SH-SY5Y (cell line): ENCODE measurements around the gene SYN1.

ENCODE experiments used
- GATA2 ChIP-seq: IDR thresholded peaks from 2 replicates; pipeline ENCODE4 v1.6.1; 2011; ENCODE audit warnings: mild to moderate bottlenecking, low read depth, low read length
- GATA3 ChIP-seq: IDR thresholded peaks from 2 replicates; pipeline ENCODE4 v1.6.1; 2011; ENCODE audit warnings: low read depth, mild to moderate bottlenecking, low read length, moderate library complexity

The SYN1 gene

GRCh38 chrX:47620303-47620685 lies 637 bp upstream of the SYN1 start:
- TF ChIP-seq GATA2 (no peak), GATA3 (no peak)

GRCh38 chrX:47618923-47619485 lies 653 bp downstream of the SYN1 start:
- TF ChIP-seq GATA2 = no peak

DNA sequence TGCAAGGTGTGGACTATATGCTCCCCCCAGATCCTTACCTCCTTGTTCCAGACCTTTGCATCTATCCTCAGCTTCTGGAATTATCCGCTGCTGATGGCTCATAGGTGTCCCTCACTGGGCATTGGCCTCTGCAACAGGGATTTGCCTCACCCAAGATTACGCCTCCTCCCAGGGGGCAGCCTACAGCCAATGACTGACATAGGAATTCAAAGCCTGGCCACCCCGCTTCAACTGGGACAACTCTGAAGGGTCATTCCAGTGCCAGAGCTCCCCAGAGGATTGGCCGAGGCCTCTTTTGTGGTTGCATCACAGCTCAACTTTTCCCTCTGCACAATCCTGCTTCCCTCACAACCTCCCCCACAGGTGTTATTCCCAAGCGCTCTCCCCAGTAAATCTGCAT lies 5.0 kb downstream of the SYN1 start:
- TF ChIP-seq GATA3 (no peak), GATA2 (no peak)

GRCh38 chrX:47613082-47613481 lies 6.6 kb downstream of the SYN1 start:
- TF ChIP-seq GATA3 (no peak), GATA2 (no peak)

DNA sequence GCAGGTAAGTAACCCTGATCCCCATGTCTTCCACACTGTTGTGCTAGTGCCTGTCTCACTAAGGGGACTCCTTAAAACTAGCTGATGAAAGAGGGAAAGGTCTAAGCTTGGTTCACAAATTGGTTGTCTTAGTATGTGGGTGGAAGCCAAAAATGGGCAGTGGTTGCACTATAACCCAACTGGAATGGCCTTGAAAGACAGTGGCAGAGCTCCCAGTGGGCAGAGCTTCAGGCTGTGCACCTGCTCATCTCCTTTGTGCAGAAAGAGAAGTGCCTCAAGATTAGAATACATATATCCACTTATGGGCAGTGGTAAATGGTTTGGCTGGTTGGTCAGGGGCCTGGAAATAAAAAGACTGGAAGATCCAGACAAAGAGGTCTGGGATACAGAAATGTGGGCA lies 7.2 kb downstream of the SYN1 start:
- TF ChIP-seq GATA2 = no peak
- TF ChIP-seq GATA3 = no peak

DNA sequence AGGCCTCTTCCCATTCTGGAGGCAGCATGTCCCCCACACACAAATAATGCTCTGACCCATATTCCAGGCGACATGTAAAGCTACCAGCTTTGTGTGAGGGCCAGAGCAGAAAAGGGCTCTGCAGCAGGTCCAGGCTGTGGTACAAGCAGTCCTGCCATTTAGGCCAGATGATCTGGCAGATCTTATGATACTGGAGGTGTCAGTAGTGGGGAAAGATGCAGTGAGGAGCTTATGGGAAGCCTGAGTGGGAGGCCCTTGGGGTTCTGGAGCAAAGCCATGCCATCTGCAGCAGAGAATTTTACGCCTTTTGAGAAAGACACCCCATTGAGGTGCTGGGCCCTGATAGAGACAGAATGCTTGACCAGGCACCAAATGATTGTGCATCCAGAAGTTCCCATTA lies 7.7 kb downstream of the SYN1 start:
- TF ChIP-seq GATA2 (no peak), GATA3 (no peak)

- TF ChIP-seq GATA2 = no peak
- no peak for TF ChIP-seq GATA3
Observed at GRCh38 chrX:47611489-47611888, 8.2 kb downstream of the SYN1 start.

DNA sequence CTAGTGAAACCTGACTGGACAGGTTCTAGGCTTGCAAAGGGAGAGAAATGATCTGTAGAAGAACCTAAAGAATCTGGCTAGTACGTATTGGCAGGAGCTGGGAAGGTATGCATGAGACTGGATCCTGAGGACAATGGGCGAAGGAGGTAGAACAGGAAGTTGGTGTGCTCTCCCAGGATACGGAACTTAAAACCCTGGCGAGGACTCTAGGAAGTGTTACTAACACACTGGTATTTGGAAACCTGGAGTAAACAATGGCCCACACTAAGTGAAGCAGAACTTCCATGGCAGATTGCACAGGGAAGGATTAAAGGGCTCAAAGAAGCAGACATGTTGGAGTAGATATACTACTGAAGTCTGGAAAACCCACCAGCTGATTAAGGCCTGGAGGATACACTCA lies 9.1 kb downstream of the SYN1 start:
- TF ChIP-seq GATA3 (no peak), GATA2 (no peak)

GRCh38 chrX:47608130-47608810 lies 11.4 kb downstream of the SYN1 start:
- TF ChIP-seq GATA2 = no peak
- no peak for TF ChIP-seq GATA3

DNA sequence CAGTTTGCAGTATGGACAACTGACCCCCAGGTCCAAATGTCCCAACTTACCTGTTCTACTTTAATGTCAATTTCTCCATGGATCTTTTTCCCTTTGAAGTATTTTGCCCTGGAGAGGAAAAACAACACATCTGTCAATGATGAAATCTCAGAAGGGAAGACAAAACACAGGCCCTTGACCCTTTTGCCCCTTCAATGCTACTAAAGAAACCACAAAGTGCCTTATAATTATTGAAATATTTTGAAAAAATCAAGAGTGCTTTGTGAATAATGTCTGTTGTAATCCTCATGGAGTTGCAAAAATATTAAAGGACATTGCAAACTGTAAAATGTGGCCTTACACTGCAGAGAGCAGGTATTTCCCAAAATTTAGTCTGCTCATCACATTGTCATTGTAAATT lies 12.6 kb downstream of the SYN1 start:
- TF ChIP-seq GATA2 (no peak), GATA3 (no peak)

DNA sequence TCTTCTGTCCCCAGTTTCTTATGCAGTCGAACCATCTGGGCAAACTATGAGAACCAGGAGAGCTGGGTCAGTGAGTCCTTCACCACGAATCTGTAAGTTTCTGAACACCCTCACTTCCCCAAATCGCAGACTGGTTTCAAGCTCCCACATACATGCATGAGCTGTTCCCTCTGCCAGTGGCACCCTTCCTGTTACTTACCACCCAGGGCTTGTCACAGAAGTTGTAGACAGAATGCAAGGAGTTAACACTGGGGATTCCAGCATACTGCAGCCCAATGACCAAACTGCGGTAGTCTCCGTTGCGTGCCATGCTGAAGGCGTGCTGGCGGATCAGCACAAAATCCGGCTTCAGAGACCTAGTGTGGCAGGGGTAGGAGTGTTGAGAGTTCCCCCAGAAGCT lies 14.6 kb downstream of the SYN1 start:
- TF ChIP-seq GATA3 (no peak), GATA2 (no peak)

GRCh38 chrX:47597222-47597621 lies 22.4 kb downstream of the SYN1 start:
- TF ChIP-seq GATA3 (no peak), GATA2 (no peak)

- TF ChIP-seq GATA3 = no peak
- no peak for TF ChIP-seq GATA2
Observed at GRCh38 chrX:47596256-47596655, 23.4 kb downstream of the SYN1 start.

DNA sequence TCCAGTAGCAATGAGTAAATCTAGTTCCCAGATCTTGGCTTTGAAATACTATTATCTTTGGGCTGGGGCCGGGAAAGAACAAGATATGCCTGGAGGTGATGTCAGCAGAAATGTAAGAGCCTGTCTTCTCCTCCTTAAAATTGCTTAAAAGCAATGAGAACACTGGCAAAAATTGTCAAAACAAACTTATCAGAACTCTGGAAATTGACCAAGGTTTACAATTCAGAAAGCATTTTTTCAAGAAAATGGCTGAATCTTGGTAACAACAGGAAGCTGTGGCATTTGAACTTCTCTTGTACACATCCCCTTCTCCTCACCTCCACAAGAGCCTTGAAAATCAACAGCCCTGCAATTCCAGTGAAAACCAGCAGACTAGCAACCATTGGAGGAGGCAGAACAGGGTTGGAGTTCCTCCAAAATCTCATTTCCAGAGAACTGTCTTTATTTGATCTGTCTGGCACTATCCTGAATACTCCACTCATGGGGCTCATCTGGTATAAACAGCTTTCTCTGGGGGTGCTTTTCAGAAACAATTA lies 23.9 kb downstream of the SYN1 start:
- TF ChIP-seq GATA3 = no peak
- no peak for TF ChIP-seq GATA2

- TF ChIP-seq GATA2 (no peak), GATA3 (no peak)
Observed at GRCh38 chrX:47593522-47593921, 26.1 kb downstream of the SYN1 start.
